OCI-M2 (cell line): Measurements from ENCODE around the gene ESF1.

Experiments used
- DNase-seq: peaks from one replicate; lab custom pipeline; 2025; ENCODE audit not compliant: unreplicated experiment; lab: John Stamatoyannopoulos, UW

Gene ESF1, protein sequence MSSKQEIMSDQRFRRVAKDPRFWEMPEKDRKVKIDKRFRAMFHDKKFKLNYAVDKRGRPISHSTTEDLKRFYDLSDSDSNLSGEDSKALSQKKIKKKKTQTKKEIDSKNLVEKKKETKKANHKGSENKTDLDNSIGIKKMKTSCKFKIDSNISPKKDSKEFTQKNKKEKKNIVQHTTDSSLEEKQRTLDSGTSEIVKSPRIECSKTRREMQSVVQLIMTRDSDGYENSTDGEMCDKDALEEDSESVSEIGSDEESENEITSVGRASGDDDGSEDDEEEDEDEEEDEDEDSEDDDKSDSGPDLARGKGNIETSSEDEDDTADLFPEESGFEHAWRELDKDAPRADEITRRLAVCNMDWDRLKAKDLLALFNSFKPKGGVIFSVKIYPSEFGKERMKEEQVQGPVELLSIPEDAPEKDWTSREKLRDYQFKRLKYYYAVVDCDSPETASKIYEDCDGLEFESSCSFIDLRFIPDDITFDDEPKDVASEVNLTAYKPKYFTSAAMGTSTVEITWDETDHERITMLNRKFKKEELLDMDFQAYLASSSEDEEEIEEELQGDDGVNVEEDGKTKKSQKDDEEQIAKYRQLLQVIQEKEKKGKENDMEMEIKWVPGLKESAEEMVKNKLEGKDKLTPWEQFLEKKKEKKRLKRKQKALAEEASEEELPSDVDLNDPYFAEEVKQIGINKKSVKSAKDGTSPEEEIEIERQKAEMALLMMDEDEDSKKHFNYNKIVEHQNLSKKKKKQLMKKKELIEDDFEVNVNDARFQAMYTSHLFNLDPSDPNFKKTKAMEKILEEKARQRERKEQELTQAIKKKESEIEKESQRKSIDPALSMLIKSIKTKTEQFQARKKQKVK

DNA sequence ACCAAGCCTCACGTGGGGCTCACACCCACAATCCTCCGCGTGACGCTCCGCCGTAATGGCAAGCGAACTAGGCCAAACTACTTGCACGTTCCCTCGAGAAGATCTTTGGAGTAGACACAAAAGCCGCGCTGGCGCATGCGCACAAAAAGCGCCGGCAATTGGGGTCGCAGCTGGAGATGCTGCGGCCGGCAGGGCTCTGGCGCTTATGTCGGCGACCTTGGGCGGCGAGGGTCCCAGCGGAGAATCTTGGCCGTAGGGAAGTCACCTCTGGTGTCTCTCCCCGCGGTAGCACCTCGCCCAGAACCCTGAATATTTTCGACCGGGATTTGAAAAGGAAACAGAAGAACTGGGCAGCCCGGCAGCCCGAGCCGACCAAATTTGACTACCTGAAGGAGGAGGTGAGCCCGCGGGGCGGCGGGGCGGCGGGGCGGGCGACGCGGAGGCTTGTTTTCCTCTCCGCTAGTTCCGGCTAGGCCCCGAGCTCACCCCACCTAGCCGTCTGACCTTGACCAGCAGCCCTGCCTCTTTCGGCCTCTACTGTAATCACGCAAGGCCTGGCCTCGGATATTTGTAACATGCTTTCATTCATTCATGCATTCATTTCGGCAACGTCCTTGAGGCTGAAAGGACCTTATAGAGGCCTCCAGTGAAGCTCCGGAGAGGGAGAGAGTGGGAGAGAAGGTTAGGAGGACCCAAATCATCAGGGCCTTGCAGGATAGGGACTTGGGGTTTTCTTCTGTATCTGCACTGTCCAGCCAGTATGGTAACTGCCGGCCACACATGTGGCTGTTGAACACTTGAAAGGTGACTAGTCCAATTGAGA lies at the start of gene ESF1, which contains the start of gene NDUFAF5:
Gene ESF1, minus strand, starts transcription at position 27 of the 823 bp plus-strand sequence. CDS start 1,779 bp downstream, outside the sequence.
Gene NDUFAF5, plus strand, starts transcription at position 136 of the 823 bp plus-strand sequence. Its CDS starts 41 bp downstream, at position 177.
- DNase-seq, result peak; percentile 86

DNA sequence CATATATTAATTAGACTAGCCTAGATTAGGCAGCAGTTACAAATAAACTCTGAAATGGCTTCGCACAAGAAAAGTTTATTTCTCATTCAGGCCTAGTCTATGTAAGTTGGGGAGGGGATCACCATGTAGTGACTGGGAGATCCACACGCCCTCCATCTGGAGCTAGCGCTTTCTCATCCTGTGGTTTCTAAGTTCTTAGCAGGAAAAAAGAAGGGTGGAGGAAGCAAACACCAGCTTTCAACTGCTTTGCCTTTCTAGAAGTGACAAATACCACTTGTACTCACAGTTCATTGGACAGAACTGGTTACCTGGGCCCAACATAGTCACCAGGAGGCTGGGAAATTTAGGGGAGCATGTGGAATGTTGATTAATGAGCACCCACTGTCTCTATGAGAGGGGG lies 46.8 kb upstream of the ESF1 start:
- no peak for DNase-seq

DNA sequence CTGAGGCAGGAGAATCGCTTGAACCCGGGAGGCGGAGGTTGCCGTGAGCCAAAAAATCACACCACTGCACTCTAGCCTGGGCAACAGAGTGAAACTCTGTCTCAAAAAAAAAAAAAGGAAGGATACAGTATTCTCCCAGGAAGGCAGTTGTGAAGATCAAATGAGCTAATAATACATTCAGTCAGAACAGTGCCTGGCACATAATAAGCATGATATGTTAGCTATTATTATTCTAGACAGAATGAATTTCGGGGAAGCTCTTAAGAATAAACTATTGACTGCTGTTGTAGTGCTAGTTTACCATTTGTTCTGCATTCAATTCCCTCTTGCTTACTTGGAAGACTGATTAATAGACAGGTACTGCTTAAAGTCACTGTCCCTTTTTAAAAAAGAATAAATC lies 40.7 kb upstream of the ESF1 start:
- DNase-seq, result no peak

DNA sequence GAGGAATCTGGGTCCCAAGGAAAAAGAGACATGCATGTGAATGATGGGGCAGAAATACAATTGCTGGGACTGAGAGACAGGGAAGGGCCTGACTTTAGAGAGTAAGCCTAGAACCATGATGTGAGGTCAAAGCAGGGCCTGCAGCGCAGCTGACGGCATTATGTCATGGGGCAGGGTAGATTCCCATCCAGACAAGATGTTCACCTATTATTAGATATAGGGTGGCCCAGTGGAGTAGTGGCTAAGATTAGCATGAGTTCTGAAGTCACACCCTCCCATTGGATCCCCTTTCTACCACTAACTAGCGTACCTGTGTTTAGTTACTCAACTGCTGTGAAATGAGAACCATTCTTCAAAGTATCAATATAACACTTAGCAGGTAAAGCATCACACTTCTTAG lies 39.7 kb upstream of the ESF1 start:
- DNase-seq, result no peak

DNA sequence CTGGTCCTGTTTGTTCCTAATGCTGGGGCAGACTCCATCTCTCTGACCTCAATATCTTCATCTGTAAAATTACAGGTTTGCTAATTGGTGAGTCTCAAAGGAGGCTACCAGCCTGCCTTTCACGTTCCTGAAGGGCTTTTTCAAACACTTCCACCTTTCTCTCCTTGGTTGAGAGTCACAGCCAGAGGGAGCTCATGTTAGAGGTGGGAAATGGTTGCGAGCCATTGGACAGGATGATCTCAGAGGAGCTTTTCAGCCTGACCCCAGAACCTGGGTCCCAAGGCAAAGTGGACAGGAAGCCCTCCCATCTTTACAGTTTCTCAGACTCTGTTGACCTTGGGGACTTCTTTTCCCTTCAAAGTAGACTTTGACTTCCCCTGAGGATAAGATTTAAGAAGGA lies 37.7 kb upstream of the ESF1 start:
- DNase-seq, result no peak

DNA sequence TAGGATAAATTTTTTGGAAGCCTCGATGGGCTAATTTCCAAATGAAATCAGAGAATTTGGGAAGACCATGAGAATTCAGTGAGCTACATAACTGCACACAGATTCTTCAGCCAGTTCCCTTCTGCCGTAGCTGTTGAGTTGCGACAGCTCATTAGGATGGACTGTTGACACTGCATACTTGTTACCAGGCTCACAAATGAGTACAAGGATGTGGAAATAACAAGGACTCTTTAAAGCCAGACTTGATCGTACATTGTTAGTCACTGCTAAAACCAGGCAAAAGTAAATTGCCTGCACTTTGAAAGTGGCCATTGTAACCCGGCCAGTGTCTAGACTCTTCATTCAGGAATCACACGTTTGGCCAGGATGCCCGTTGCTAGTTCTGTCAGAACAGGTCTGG lies 37.2 kb upstream of the ESF1 start:
- no peak for DNase-seq

DNA sequence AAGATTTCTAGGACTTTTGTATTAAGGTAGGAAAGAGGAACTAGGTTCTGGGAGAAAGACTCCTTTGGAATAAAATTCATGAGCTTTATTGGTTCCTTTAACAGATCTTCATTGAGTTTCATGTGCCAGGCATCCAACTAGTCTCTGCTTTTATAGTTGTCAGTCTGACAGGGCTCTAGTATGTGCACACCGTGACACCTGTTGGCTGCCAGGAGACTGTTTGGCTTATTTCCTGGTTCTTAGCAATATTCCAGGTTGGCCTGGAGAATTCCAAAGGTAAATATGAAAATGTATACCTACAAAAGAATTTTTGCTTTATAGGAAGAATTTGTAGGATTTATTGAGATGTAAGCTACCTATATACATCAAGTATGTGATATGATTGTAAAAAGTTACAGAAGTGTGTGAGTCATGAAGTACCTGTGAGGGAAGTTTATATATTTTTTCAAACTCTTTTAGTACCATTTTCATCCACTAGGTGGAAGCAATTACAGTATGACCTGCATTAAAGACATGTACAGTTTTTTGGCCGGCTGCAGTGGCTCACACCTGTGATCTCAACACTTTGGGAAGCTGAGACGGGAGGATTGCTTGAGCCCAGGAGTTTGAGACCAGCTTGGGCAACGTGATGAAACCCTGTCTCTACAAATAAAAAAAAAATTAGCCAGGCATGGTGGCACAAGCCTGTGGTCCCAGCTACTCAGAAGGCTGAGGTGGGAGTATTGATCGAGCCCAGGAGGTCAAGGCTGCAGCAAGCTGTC lies 35.3 kb upstream of the ESF1 start:
- no peak for DNase-seq

DNA sequence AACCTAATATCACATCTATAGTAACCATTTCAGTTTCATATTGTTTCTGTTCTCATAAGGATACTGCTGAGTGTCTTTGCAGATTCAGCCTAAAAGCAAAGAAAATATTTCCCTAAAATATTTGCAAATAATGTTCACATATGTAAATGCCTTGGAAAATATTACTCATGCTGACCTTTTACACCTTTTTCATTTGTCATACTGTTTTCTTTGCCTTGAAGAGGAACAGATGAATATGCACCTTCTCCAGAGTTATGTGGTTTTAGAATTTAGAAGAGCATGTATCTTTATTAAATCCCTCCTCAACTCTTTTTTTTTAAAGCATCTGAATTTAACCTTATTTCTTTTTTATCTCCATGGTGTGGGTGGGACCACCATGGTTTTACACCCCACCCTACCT lies 32.6 kb upstream of the ESF1 start:
- no peak for DNase-seq

DNA sequence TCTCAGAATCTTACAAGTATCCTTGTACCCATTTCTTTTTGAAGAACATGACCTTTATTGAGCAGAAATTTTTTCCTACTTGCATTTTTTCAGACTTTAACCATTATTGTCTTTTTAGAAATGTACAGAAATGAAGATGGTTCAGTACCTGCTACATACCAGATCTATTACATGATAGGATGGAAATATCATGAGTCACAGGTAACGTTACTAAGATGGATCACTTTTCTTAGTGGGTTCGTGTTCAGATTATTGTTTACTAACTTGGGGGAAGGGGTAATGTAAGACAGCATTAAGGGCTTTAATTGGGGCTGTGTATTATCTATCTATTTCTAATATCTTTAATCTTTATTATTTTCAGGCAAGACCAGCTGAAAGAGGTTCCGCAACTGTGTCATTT lies 32.0 kb upstream of the ESF1 start:
- DNase-seq, result no peak

DNA sequence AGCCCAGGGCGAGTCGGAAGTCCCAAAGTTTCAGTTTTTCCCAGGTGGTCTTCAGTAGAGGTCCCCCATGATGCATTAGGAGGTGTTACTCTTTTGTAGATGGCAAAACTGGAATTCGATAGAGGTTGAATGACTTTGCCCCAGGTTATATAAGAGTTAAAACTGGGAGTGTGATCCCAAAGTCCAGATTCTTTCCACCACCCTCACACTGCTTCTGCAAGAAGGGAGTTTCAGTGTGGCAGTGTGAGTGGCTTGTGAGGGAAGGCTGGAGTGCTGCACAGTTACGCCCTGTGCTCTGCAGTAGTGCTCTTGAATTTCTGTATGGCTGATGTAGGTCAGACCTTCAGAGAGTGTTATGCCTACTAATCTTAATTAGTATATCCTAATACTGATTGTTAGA lies 30.0 kb upstream of the ESF1 start:
- DNase-seq, result no peak

DNA sequence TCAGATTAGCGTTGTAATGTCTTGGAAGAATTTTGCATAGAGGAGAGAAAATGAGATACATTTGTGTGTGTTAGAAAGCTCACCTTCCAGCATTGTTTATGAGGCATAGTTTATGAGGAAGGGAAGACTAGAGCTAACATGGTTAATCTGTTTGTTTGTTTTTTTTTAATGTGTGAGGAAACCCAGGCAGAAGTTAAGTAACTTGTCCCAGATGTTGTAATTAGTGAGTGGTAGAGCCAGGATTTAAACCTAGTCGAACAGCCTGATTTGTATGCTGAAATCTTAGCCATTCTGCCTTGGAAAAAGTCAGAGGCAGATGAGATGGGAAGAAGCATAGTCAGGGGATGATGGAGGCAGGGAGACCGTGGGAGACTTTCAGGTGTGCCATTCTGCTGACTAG lies 29.2 kb upstream of the ESF1 start:
- no peak for DNase-seq

DNA sequence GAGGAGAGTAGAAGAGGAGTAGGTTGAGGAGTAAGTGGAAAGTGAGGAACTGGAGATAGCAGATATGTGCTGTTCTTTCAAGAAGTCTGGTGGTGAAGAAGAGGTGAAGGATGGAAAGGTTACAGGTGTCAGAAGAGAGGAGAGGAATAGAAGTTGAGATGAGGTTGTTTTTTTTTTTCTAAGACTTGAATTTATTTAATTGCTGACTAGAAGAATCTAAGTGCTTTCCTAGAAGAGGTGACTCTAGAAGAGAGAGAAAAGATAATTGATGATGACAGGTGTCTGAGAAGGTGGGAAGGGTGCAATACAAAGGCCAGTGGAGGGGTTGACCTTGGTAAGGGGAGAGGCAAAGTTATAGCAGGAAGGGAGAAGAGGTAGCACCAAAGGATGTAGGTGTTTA lies 25.7 kb upstream of the ESF1 start:
- DNase-seq, result no peak

DNA sequence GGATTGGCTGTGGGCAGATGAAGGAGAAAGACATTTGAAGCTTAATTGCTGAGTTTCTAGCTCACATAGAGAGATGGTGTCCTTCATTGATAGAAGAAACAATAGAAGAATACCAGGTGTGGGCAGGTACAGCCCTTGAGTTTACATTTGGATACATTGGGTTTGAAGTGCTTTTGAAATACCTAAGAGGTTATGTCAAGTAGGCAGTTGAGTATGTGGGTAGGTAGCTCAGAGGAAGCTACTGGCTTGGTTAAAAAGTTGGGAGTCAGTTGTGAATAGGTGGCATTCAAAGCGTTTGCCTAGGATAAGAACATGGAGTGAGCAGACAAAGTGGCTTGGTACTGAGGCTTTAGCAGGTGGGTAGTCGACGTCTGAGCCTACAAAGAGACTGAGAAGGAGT lies 25.1 kb upstream of the ESF1 start:
- DNase-seq, result no peak

DNA sequence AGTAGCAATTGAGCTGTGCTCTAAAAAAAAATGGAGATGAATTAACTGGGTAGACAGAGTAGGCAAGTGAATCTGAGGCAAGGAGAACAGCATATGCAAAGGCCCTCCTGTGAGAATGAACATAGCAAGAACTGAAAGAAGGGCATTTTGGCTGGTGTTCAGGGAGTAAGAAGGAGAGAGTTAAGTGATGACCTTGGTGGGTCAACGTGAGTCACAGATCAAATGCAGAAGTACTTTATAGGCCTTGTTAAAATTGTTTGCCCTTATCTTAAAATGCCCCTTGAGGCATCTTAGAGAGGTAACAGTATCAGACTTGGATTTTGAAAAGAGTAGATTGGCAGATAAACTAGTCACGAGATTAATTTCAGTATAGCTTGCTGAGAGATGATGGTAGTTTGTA lies 24.7 kb upstream of the ESF1 start:
- no peak for DNase-seq

DNA sequence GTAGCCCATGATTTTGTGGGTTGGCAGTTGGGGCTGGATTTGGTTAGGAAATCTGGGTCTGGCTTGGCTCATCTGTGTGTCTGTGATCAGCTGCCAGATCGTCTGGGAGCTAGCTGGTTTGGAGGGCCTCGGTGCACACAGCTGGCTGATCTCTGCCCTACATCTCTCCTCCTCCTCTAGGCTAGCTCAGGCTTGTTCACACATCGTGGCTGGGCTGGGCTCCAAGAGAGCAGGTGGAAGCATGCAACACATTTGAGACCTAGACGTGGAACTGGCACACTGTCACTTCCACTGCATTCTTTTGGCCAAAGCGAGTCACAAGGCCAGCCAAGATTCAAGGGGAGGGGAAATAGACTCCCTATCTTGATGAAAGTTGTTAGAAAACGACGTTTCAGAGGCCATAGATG lies 16.0 kb upstream of the ESF1 start:
- no peak for DNase-seq

DNA sequence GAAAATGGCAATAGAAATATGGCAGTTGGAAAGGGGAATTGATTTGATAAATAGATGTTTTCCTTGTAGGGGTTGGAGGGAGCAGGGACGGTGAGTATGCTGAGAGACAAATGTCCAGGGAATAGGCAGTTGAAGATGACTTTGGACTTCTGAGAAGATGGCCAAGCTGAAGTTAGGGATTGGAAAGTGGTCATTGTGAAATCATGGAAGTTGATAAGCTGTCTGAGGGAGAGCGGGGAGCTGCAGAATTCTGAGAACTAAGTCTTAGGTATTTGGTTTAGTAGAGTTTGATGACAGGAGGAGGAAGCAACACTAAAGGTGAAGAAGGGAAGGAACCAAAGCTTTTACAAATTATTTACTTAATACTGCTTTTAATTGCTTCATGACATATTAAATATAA lies 15.3 kb upstream of the ESF1 start:
- no peak for DNase-seq

DNA sequence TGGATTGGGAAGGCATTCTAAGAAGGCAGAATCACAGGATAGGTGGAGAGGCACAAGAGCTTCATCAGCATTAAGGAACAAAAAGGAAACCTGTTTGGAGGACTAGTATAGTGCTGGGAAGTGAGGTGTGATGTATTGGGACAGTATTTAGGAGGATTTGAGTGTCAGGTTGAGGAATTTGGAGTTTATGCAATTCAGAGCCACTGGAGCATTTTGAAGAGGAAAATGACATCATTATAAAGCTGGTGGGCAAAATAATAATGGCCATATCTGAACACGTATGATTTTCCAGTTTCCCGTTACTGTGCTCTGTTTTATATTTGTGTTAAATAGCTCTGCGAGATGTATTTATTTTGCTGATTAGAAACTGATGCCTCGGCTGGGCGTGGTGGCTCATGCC lies 14.3 kb upstream of the ESF1 start:
- DNase-seq, result no peak

DNA sequence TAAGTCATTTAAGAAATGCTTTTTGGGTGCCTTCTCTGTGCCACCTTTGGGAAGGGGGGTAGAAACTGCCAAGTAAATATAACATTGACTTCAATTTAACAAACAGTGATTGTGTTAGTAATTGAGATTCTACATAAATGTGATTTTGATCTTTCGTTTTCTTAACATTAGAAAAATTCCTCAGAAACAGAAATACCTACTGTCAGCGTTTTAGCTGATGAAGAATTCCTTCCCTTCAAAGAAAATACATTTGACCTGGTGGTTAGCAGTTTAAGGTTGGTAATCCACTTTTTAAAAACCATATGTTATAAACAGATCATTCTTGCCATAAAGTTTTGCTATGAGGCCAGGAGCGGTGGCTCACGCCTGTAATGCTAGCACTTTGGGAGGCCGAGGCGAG lies 9.9 kb upstream of the ESF1 start:
- no peak for DNase-seq

DNA sequence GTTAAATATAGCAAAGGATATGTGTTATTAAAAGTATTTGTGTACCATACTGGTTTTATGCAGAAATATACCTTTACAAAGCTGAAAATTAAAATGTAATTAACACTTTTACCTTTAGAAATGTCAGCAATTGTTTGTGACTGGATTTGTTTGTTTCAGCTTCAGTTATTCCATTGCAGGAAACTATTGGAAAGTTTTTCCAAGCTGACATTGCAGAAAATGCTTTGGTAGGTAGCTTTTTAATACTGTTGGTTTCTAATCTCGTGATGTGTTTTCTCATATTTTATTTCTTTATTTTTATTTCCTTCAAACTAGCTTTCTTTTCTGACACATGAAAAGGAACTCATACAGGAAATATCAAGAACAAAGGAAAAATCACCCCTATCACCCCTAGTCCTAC lies 8.3 kb upstream of the ESF1 start:
- no peak for DNase-seq
